ENCODE results near the gene ITPR1. TPM values are rescaled to one million over a fixed set of nuclear protein-coding genes. Genes with fewer than 3 reads are reported as not detected.

ITPR1 gene
- total RNA-seq, 4 donors from 2014 or later = 210 to 261 (median 232) TPM

DNA sequence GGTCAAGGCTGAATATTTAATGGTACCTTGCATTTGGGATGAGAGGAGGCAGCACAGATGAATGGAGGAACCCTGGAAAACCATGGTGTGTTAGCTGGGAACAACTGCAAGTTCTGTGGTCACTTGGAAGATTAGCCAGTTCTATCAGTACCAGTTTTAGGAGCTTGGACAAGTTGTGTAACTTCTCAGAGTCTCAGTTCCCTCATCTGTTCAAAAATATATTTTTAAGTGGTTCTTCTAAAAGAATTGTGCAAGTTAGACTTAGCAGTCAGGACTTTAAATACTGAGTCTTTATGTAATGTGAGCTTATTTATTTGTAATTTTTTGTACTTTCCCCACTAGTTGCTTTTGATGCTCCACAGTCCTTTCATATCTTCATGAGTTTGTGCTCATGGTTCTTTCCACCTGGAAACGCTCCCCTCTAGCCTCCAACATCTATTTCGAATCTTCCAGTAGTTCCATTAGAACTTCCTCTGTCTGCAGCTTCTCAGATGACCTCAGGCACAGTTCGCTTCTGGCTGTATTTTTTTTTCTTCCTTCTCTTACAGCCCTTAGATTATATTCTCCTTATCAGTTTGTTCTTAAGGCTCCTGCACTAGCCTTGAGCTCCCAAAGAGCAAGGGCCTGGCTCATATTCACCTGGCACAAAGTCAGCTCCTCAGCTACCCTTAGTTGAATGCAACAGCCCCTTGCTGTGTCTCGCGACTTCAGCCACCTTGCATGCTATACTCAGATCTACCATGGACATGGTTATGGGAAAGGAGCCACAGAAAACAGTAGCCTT is 27.1 kb downstream of the ITPR1 start:
- H3K4me1 ChIP-seq = peaks cover 44 to 69% of the 10 kb centered on the region in 2 donors
- H3K27me3 ChIP-seq = no peaks in the 10 kb centered on the region
- intact Hi-C loops (cut with DNase I) = no loop called here
- DNase-seq = no peak
- no peaks in the 10 kb centered on the region for H3K9me3 ChIP-seq
- no peaks in the 10 kb centered on the region for H3K36me3 ChIP-seq
- peak overlapping the region in 1 of 3 donors; percentile 83 for H3K27ac ChIP-seq
- TF ChIP-seq, protein P1, sequence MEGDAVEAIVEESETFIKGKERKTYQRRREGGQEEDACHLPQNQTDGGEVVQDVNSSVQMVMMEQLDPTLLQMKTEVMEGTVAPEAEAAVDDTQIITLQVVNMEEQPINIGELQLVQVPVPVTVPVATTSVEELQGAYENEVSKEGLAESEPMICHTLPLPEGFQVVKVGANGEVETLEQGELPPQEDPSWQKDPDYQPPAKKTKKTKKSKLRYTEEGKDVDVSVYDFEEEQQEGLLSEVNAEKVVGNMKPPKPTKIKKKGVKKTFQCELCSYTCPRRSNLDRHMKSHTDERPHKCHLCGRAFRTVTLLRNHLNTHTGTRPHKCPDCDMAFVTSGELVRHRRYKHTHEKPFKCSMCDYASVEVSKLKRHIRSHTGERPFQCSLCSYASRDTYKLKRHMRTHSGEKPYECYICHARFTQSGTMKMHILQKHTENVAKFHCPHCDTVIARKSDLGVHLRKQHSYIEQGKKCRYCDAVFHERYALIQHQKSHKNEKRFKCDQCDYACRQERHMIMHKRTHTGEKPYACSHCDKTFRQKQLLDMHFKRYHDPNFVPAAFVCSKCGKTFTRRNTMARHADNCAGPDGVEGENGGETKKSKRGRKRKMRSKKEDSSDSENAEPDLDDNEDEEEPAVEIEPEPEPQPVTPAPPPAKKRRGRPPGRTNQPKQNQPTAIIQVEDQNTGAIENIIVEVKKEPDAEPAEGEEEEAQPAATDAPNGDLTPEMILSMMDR (IDR thresholded peaks at IDR 0.05) = no peak
- no peak for TF ChIP-seq POLR2A (IDR thresholded peaks at IDR 0.05)
- WGBS, 2 donors = 74 to 82% methylated on average over 5 of the region's 5 CpGs
- H3K4me3 ChIP-seq (replicated peaks in 1 of 3) = no peak overlapping the region

DNA sequence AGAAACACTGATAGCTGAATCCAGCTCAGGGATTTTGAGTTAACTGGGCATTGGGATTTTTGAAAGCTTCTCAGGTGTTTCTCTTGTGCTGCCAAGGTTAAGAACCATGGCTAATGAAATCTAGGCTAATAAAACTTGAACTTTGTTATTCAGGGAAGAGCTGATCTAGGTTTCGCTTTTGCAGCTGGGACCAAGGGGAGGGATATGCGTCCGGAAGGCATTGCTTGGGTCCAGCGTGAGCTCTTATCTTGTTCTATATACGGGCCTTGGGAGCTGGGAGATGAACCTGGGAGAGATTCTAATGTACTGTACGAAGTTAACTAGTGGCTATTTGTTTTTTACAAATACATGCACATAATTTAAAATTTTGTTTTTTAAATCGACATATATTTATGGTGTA is 29.8 kb downstream of the ITPR1 start:
- H3K4me1 ChIP-seq = peaks cover 41 to 64% of the 10 kb centered on the region in 2 donors
- intact Hi-C loops (cut with DNase I) = no loop called here
- H3K4me3 ChIP-seq (replicated peaks in 1 of 3) = no peak overlapping the region
- DNase-seq = no peak
- no peak overlapping the region for H3K27ac ChIP-seq
- TF ChIP-seq POLR2A (IDR thresholded peaks at IDR 0.05) = no peak
- TF ChIP-seq, protein P1 (IDR thresholded peaks at IDR 0.05) = no peak
- no peaks in the 10 kb centered on the region for H3K9me3 ChIP-seq
- H3K27me3 ChIP-seq = no peaks in the 10 kb centered on the region
- no peaks in the 10 kb centered on the region for H3K36me3 ChIP-seq
- WGBS, 2 donors = 92 to 94% methylated on average over 7 of the region's 7 CpGs

DNA sequence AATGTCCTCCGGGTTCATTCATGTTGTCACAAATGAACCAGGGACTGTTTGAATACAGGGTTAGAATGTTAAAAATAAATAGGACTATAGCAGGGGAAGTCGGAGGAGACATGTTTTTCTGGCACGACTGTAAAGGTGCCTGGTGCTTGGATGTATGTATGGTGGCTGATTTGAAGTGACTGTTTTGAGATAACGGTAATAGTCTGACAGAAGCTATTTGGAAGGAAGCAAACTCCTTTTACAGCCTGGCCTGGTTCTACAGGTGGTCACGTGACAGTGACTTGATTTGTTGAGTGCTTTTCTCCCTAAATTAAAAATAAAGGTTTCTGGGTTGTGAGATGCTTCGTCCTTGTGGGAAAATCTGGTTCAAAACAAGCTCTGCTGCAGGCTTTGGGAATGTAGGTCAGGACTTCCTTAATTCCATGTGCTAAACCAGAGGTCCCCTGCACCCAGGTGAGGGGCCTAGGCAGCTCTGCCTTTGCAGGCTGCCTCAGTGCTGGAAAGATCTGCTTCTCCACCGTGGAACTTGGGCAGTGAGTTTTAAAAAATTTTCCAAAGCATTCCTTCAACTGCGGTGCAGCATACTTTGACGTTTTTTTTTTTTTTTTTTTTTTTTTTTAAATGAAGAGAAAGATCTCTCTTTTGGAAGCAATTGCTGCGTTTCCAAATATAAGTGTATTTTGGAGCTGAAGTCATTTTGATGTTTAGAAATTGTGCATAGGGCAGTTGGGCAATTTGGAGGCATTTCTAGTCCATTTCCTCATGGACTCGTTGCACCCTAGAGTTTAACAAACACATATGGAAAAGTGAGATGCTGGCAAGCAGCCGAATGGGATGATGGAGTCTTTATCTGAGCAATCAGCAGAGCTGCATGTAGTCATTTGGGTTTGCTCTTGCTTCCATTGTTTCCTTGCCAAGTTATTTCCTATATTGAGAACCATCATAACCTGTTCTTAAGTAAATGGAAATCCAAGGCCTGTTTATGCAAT is 30.9 kb downstream of the ITPR1 start:
- 43 to 57% methylated on average over 12 of the region's 12 CpGs for WGBS, 2 donors
- TF ChIP-seq, protein P1 (IDR thresholded peaks at IDR 0.05) = no peak
- TF ChIP-seq POLR2A (IDR thresholded peaks at IDR 0.05) = no peak
- intact Hi-C loops (cut with DNase I) = no loop called here
- no peak for DNase-seq
- Histone ChIP-seq H3K4me3 (replicated peaks in 1 of 3) (no peak overlapping the region), H3K4me1 (peaks cover 48 to 64% of the 10 kb centered on the region in 2 donors), H3K36me3 (no peaks in the 10 kb centered on the region), H3K27ac (peak overlapping the region in 2 of 3 donors; percentile 3 to 41), H3K9me3 (no peaks in the 10 kb centered on the region), H3K27me3 (no peaks in the 10 kb centered on the region)

DNA sequence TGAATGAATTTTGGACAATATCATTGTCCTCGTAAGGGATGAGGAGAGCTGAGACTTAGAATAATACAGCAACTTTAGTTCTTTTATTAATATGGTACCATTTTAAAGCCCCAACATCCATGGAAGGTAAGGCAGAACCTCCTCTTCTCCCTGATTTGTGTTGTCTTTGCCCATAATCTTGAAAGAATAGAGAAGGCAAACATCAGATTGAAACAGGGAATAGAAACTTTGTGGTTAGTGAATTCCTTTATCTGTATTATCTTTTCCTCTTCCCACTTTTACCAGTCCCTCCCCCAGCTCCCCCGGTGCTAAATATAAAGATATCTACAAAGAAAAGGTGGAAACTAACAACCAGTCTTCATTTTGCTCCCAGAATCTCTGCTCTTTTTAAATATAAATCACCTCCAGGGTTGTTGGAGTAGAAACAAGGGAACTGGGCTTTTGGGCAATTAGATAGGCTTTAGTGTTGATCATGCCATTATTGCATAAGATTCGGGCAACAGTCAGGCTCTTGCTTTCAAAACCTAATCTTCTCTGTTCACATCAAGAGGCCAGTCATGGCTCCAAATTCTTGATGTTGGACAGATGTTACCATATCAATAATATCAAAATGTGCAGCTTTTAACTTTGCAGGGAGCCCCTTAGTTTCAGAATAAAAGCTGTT is 32.5 kb downstream of the ITPR1 start:
- 81 to 85% methylated on average over 3 of the region's 3 CpGs for WGBS, 2 donors
- peak overlapping the region in 1 of 3 donors; percentile 2 for H3K27ac ChIP-seq
- no peak for DNase-seq
- no peaks in the 10 kb centered on the region for H3K36me3 ChIP-seq
- H3K4me3 ChIP-seq (replicated peaks in 1 of 3) = no peak overlapping the region
- H3K9me3 ChIP-seq = no peaks in the 10 kb centered on the region
- intact Hi-C loops (cut with DNase I) = no loop called here
- TF ChIP-seq, protein P1 (IDR thresholded peaks at IDR 0.05) = no peak
- no peak for TF ChIP-seq POLR2A (IDR thresholded peaks at IDR 0.05)
- H3K4me1 ChIP-seq = peaks cover 52 to 64% of the 10 kb centered on the region in 2 donors
- no peaks in the 10 kb centered on the region for H3K27me3 ChIP-seq

Data from thyroid gland (tissue), 4 donors.